Measurements from ENCODE around the gene CADPS.

Gene CADPS

DNA sequence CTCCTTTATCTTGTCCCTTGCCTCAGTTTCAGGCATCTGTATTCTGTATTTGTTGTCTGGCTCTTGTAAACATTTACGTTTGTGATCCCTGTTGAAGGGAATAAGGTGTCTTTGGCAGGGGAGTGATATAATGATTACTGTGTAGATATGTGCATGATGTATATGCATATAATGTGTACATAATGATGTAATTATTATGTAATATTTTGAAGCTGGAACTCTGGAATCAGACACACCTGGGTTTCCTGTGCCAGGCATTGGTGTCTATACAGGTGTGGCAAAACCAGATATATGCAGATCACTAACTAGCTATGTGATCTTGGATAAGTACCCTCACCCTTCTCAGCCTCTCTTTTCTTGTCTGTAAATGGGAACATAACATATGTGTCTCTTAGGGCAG, 260.7 kb downstream of the CADPS start:
- Histone ChIP-seq H3F3A (ENCODE audit: insufficient read depth, low read length) (no peaks in the 10 kb centered on the region), H3K9me2 (ENCODE audit: low read depth, low read length) (no peaks in the 10 kb centered on the region), H3K79me2 (ENCODE audit: insufficient read depth, low read length) (no peaks in the 10 kb centered on the region)

DNA sequence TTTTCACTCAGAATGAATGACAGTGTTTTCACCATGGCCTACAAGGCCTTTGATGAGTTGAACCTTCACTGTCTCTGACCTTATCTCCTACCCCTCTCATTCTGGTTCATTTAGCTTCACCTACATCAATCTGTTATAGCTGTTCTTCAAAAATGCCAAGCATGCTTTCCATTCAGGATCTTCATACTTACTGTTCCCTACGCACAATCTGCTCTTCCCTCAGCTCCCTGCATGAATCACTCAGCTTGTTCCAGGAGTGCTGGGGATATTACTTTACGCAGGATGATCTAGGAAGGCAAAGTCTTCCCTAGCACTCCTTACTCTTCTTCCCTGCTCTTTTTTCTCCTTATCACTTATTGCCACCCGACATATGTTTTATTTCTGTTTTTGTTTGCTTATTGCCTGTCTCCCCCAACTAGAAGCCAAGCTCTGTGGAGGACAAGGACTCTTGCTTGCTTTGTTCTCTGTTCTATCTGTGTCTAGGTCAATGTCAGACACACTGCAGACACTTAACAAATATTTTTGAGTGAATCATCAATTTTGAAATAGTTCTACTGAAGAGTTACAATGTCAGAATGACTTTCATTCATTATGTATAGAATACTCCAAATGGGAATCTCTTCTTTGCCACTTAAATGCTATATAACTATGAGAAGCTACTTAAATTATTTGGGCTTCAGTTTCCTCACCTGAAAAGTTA, 263.5 kb downstream of the CADPS start:
- Histone ChIP-seq H3K4me1 (ENCODE audit: insufficient read depth, low read length, severe bottlenecking) (no peaks in the 10 kb centered on the region), H3K9me2 (ENCODE audit: low read depth, low read length) (no peaks in the 10 kb centered on the region), H2AFZ (ENCODE audit: low read length) (no peak overlapping the region), H3K36me3 (ENCODE audit: insufficient read depth, low read length) (no peaks in the 10 kb centered on the region), H3F3A (ENCODE audit: insufficient read depth, low read length) (no peaks in the 10 kb centered on the region), H4K20me1 (ENCODE audit: insufficient read depth, low read length) (no peaks in the 10 kb centered on the region), H3K4me2 (ENCODE audit: low read length) (no peak overlapping the region), H3K9ac (ENCODE audit: low read length) (no peak overlapping the region), H3K4me3 (ENCODE audit: low read depth, low read length, poor library complexity, severe bottlenecking) (no peak overlapping the region), H3K79me2 (ENCODE audit: insufficient read depth, low read length) (no peaks in the 10 kb centered on the region), H3K9me3 (ENCODE audit: low read length) (no peaks in the 10 kb centered on the region), H3K27me3 (ENCODE audit: insufficient read depth, low read length) (no peaks in the 10 kb centered on the region), H3K27ac (ENCODE audit: low read depth, low read length, poor library complexity, severe bottlenecking) (no peak overlapping the region)
- no peak for TF ChIP-seq EZH2 (IDR thresholded peaks at IDR 0.05; ENCODE audit: borderline replicate concordance, low read length)
- TF ChIP-seq, protein P1, sequence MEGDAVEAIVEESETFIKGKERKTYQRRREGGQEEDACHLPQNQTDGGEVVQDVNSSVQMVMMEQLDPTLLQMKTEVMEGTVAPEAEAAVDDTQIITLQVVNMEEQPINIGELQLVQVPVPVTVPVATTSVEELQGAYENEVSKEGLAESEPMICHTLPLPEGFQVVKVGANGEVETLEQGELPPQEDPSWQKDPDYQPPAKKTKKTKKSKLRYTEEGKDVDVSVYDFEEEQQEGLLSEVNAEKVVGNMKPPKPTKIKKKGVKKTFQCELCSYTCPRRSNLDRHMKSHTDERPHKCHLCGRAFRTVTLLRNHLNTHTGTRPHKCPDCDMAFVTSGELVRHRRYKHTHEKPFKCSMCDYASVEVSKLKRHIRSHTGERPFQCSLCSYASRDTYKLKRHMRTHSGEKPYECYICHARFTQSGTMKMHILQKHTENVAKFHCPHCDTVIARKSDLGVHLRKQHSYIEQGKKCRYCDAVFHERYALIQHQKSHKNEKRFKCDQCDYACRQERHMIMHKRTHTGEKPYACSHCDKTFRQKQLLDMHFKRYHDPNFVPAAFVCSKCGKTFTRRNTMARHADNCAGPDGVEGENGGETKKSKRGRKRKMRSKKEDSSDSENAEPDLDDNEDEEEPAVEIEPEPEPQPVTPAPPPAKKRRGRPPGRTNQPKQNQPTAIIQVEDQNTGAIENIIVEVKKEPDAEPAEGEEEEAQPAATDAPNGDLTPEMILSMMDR (IDR thresholded peaks at IDR 0.05; ENCODE audit: low read length): no peak

More for the DNA sequence above, 260.7 kb downstream of the CADPS start:
- Histone ChIP-seq H4K20me1 (ENCODE audit: insufficient read depth, low read length) (no peaks in the 10 kb centered on the region), H3K9ac (ENCODE audit: low read length) (no peak overlapping the region), H3K27ac (ENCODE audit: low read depth, low read length, poor library complexity, severe bottlenecking) (no peak overlapping the region), H3K4me3 (ENCODE audit: low read depth, low read length, poor library complexity, severe bottlenecking) (no peak overlapping the region), H2AFZ (ENCODE audit: low read length) (no peak overlapping the region), H3K9me3 (ENCODE audit: low read length) (no peaks in the 10 kb centered on the region), H3K27me3 (ENCODE audit: insufficient read depth, low read length) (no peaks in the 10 kb centered on the region), H3K4me1 (ENCODE audit: insufficient read depth, low read length, severe bottlenecking) (no peaks in the 10 kb centered on the region), H3K4me2 (ENCODE audit: low read length) (no peak overlapping the region), H3K36me3 (ENCODE audit: insufficient read depth, low read length) (no peaks in the 10 kb centered on the region)
- TF ChIP-seq EZH2 (IDR thresholded peaks at IDR 0.05; ENCODE audit: borderline replicate concordance, low read length): no peak
- TF ChIP-seq, protein P1 (IDR thresholded peaks at IDR 0.05; ENCODE audit: low read length): no peak

DNA sequence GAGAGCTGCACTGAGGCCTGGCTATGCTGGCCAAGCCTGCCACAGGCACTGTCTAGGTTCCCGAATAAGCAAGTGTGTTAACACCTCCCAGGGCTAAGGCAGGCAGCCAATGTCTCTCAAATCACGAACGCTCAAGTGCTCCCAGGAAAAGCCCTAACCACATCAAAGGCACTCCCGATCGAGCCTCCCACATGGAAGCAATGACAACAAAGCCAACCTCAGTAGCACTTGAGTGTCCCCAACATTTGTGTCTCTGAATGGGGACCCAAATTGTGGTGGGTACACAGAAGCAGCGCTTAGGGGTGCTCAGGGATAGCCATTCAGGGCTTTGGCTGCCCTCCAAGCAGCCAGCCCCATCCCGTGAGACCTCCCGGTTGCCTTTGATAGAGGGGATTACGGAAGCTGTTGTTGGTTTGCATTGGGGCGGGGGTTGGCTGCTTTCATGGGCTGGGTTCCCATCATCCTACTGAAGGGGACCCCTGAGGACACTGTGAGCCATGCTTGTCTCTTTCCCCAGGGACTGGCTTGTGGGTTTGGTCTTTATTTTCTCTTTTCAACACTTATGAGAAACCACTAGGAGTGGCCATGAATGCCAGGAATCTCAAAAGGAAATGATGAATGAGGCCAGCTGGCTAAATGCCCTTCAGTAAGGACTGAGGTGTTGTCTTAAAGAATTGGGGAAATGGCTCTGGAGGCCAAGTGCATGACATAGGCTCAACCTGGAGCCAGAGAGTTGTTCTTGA, 267.8 kb downstream of the CADPS start:
- Histone ChIP-seq H3K4me2 (ENCODE audit: low read length) (no peak overlapping the region), H3F3A (ENCODE audit: insufficient read depth, low read length) (no peaks in the 10 kb centered on the region), H3K27ac (ENCODE audit: low read depth, low read length, poor library complexity, severe bottlenecking) (no peak overlapping the region)

More for the DNA sequence above, 267.8 kb downstream of the CADPS start:
- no peaks in the 10 kb centered on the region for H3K79me2 ChIP-seq (ENCODE audit: insufficient read depth, low read length)
- H3K36me3 ChIP-seq (ENCODE audit: insufficient read depth, low read length): no peaks in the 10 kb centered on the region
- no peaks in the 10 kb centered on the region for H4K20me1 ChIP-seq (ENCODE audit: insufficient read depth, low read length)
- H3K27me3 ChIP-seq (ENCODE audit: insufficient read depth, low read length): no peaks in the 10 kb centered on the region
- H3K4me1 ChIP-seq (ENCODE audit: insufficient read depth, low read length, severe bottlenecking): no peaks in the 10 kb centered on the region
- H3K9me2 ChIP-seq (ENCODE audit: low read depth, low read length): no peaks in the 10 kb centered on the region
- no peaks in the 10 kb centered on the region for H3K9me3 ChIP-seq (ENCODE audit: low read length)
- H3K9ac ChIP-seq (ENCODE audit: low read length): no peak overlapping the region
- H3K4me3 ChIP-seq (ENCODE audit: low read depth, low read length, poor library complexity, severe bottlenecking): no peak overlapping the region
- H2AFZ ChIP-seq (ENCODE audit: low read length): no peak overlapping the region
- TF ChIP-seq, protein P1 (IDR thresholded peaks at IDR 0.05; ENCODE audit: low read length): no peak
- no peak for TF ChIP-seq EZH2 (IDR thresholded peaks at IDR 0.05; ENCODE audit: borderline replicate concordance, low read length)

Measured in OCI-LY1 (cell line).